Esophagus muscularis mucosa (tissue), 4 donors: ENCODE data around the gene SLC9A8. TPM values are rescaled to one million over a fixed set of nuclear protein-coding genes. Genes with fewer than 3 reads are reported as not detected.

Source experiments
- DNase-seq: peaks from one replicate; pipeline ENCODE4 v3.0.0-alpha.2; 2017; ENCODE audit errors: extremely low spot score
- H3K27ac ChIP-seq, 4 donors: fragments of 200-600 bp; sonication (generic); replicated peaks in 1 of 4; 1 replicate in 3 of 4; 2 replicates in 1 of 4; pipeline ENCODE4 v1.5.1; 2016 to 2019; ENCODE audit warnings: mild to moderate bottlenecking in 1 of 4
- H3K27me3 ChIP-seq, 4 donors: fragments of 200-600 bp; sonication (generic); one replicate each; pipeline versions ENCODE4 v1.5.1 to v1.6.0; 2016 to 2019
- H3K36me3 ChIP-seq, 4 donors: fragments of 200-600 bp; sonication (generic); one replicate each; pipeline ENCODE4 v1.5.1; 2016 to 2019
- H3K4me1 ChIP-seq, 4 donors: fragments of 200-600 bp; sonication (generic); one replicate each; pipeline ENCODE4 v1.5.1; 2016 to 2019
- H3K4me3 ChIP-seq, 4 donors: fragments of 200-600 bp; sonication (generic); 1 replicate in 2 of 4; 2 replicates in 2 of 4; pipeline ENCODE4 v1.5.1; 2016 to 2019; ENCODE audit warnings: mild to moderate bottlenecking in 4 of 4, moderate library complexity in 1 of 4
- H3K9me3 ChIP-seq, 4 donors: fragments of 200-600 bp; sonication (generic); 1 replicate in 3 of 4; 2 replicates in 1 of 4; pipeline ENCODE4 v1.5.1; 2016 to 2019
- CTCF ChIP-seq, 3 experiments: fragments of 200-600 bp in 2 of 3; fragments of 450-650 bp in 1 of 3; sonication (generic) in 2 of 3; IDR thresholded peaks; one replicate each; pipeline ENCODE4 v1.5.1; 2017 to 2019; ENCODE audit warnings: antibody characterized with exemption in 3 of 3, mild to moderate bottlenecking in 2 of 3, moderate library complexity in 1 of 3
- EP300 ChIP-seq: sonication (generic); formaldehyde crosslinking; IDR thresholded peaks from one replicate; pipeline ENCODE4 v1.6.1; 2017; ENCODE audit warnings: antibody characterized with exemption
- POLR2A ChIP-seq: fragments of 450-650 bp; IDR thresholded peaks from one replicate; pipeline ENCODE4 v1.6.1; 2017; ENCODE audit warnings: antibody characterized with exemption, moderate library complexity, mild to moderate bottlenecking, low read depth
- POLR2AphosphoS5 ChIP-seq, 2 donors: sonication (generic); formaldehyde crosslinking; IDR thresholded peaks; one replicate each; pipeline ENCODE4 v1.6.1; 2017; ENCODE audit warnings: antibody characterized with exemption in 2 of 2
- WGBS: methylation state at CpG from one replicate; pipeline ENCODE4 v1.1.5; 2018; 5-methylcytosine and 5-hydroxymethylcytosine counted together
- intact Hi-C: fragments of 100-400 bp; cut with DNase I; formaldehyde crosslinking; loops from one replicate; pipeline ENCODE4 v1.15.1; 2023
- total RNA-seq, 4 donors: library from RNA; depleted of rRNA; stranded (reverse); fragments of >200 nt; gene quantifications; one replicate each; pipeline versions ENCODE4 v1.1.0 to v1.2.1, GENCODE V29; 2016

SLC9A8 gene
- total RNA-seq, 4 donors from 2014 or later: 7.5 to 9.0 (median 7.5) TPM

GRCh38 chr20:49925901-49926454, 113.3 kb downstream of the SLC9A8 start:
- Histone ChIP-seq H3K27me3 (no peaks in the 10 kb centered on the region), H3K4me1 (peaks cover 4 to 13% (median 11%) of the 10 kb centered on the region in 4 donors), H3K36me3 (no peaks in the 10 kb centered on the region), H3K9me3 (no peaks in the 10 kb centered on the region), H3K4me3 (no peak overlapping the region), H3K27ac (no peak overlapping the region)
- WGBS: 63% methylated on average over 2 of the region's 2 CpGs
- no peak for DNase-seq
- intact Hi-C loops: no loop called here
- no peak for TF ChIP-seq POLR2AphosphoS5 (IDR thresholded peaks at IDR 0.05)
- TF ChIP-seq POLR2A: no peak
- TF ChIP-seq EP300: no peak
- TF ChIP-seq CTCF (IDR thresholded peaks at IDR 0.05): no peak

GRCh38 chr20:49928411-49929141, 115.9 kb downstream of the SLC9A8 start:
- peak; percentile 97 for DNase-seq
- intact Hi-C loops: no loop called here
- H3K27ac ChIP-seq: peak overlapping the region; percentile 51 to 71 (median 54)

GRCh38 chr20:49929142-49929494, 116.5 kb downstream of the SLC9A8 start:
- TF ChIP-seq POLR2A (no peak), CTCF (IDR thresholded peaks at IDR 0.05) (no peak)
- no peaks in the 10 kb centered on the region for H3K9me3 ChIP-seq
- WGBS: 36% methylated on average over 4 of the region's 4 CpGs
- no peaks in the 10 kb centered on the region for H3K27me3 ChIP-seq
- peaks cover 4 to 13% (median 11%) of the 10 kb centered on the region in 4 donors for H3K4me1 ChIP-seq
- intact Hi-C loops: no loop called here
- peak overlapping the region in 3 of 4 donors; percentile 51 to 71 (median 53) for H3K27ac ChIP-seq
- H3K36me3 ChIP-seq: no peaks in the 10 kb centered on the region
- DNase-seq: no peak
- peak overlapping the region in 1 of 4 donors; percentile 8 for H3K4me3 ChIP-seq

More at GRCh38 chr20:49928411-49929141, 115.9 kb downstream of the SLC9A8 start:
- Histone ChIP-seq H3K36me3 (no peaks in the 10 kb centered on the region), H3K4me3 (peak overlapping the region in 1 of 4 donors; percentile 8), H3K4me1 (peaks cover 4 to 13% (median 11%) of the 10 kb centered on the region in 4 donors), H3K27me3 (no peaks in the 10 kb centered on the region), H3K9me3 (no peaks in the 10 kb centered on the region)
- WGBS: 6% methylated on average over 15 of the region's 15 CpGs
- TF ChIP-seq CTCF (IDR thresholded peaks at IDR 0.05) (peak; percentile 89 to 96 (median 92)), EP300 (no peak)

- H3K4me3 ChIP-seq: peak overlapping the region; percentile 71 to 99 (median 92)
- 19% methylated on average over 21 of the region's 21 CpGs for WGBS
- H3K4me1 ChIP-seq: peaks cover 34 to 49% (median 44%) of the 10 kb centered on the region in 4 donors
- DNase-seq: no peak
- intact Hi-C loops: no loop called here
- peak overlapping the region; percentile 89 to 98 (median 94) for H3K27ac ChIP-seq
- H3K27me3 ChIP-seq: no peaks in the 10 kb centered on the region
- no peak for TF ChIP-seq POLR2A
- no peak for TF ChIP-seq POLR2AphosphoS5 (IDR thresholded peaks at IDR 0.05)
- TF ChIP-seq CTCF (IDR thresholded peaks at IDR 0.05): no peak
- no peak for TF ChIP-seq EP300
- H3K36me3 ChIP-seq: peaks cover 0 to 14% (median 5%) of the 10 kb centered on the region in 4 donors
- H3K9me3 ChIP-seq: no peaks in the 10 kb centered on the region
Observed at GRCh38 chr20:49935746-49936152, 123.1 kb downstream of the SLC9A8 start.
